Measurements from ENCODE around the gene DYSF. TPM values are rescaled to one million over a fixed set of nuclear protein-coding genes. Genes with fewer than 3 reads are reported as not detected.
A peak's percentile ranks its signal among the peaks of the same experiment; 100 is the strongest.

DYSF gene
- total RNA-seq, 4 donors from 2014 or later: 17.4 to 40.7 (median 18.5) TPM

DNA sequence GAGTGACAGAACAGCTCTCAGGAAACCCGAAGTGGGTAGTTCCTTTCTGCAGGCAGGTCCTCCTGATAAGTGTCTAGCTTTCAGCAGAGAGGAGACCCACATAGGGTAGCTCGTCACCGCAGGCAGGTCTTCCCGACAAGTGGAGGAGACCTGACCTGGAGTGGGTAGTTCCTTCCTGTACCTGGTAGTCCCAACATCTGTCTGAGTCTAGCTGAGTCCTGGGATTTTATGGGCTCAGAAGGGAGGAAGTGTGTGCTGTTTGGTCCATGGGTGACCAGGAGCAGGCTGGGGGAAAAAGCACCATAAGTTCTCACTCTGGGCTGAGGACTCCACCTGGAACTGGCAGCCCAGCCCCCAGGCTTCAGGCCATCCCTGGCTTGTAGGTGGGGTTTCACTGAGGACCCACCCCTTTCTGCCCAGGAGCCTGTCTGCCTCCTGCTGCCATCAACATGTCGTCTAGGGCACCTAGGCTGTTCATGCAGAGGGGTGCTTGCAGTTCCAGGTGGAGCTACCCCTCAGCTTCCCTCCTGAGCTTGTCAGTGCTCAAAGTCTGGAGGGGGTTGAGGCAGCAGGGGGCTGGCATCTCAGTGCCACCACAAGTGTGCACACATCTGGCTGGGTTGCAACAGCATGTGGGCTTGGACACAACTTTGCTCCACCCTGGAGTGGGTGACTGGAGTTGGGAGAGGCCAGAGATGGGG lies 9.4 kb downstream of the DYSF start:
- Histone ChIP-seq H3K9me3 (no peaks in the 10 kb centered on the region), H3K4me1 (peaks cover 50 to 66% (median 61%) of the 10 kb centered on the region in 4 donors), H3K36me3 (no peaks in the 10 kb centered on the region), H3K27ac (replicated peaks in 1 of 4) (no peak overlapping the region), H3K4me3 (no peak overlapping the region), H3K27me3 (peaks cover 0 to 6% (median 0%) of the 10 kb centered on the region in 4 donors)
- no peak for DNase-seq (ENCODE audit: extremely low spot score)
- TF ChIP-seq, protein P1, sequence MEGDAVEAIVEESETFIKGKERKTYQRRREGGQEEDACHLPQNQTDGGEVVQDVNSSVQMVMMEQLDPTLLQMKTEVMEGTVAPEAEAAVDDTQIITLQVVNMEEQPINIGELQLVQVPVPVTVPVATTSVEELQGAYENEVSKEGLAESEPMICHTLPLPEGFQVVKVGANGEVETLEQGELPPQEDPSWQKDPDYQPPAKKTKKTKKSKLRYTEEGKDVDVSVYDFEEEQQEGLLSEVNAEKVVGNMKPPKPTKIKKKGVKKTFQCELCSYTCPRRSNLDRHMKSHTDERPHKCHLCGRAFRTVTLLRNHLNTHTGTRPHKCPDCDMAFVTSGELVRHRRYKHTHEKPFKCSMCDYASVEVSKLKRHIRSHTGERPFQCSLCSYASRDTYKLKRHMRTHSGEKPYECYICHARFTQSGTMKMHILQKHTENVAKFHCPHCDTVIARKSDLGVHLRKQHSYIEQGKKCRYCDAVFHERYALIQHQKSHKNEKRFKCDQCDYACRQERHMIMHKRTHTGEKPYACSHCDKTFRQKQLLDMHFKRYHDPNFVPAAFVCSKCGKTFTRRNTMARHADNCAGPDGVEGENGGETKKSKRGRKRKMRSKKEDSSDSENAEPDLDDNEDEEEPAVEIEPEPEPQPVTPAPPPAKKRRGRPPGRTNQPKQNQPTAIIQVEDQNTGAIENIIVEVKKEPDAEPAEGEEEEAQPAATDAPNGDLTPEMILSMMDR (IDR thresholded peaks at IDR 0.05): no peak
- TF ChIP-seq POLR2AphosphoS5 (IDR thresholded peaks at IDR 0.05) (no peak), POLR2A (IDR thresholded peaks at IDR 0.05; ENCODE audit: low read depth) (no peak), EP300 (IDR thresholded peaks at IDR 0.05) (no peak)
- no CpG with 5 or more reads among the region's 5 CpGs for WGBS
- intact Hi-C loops (cut with DNase I): no loop called here

DNA sequence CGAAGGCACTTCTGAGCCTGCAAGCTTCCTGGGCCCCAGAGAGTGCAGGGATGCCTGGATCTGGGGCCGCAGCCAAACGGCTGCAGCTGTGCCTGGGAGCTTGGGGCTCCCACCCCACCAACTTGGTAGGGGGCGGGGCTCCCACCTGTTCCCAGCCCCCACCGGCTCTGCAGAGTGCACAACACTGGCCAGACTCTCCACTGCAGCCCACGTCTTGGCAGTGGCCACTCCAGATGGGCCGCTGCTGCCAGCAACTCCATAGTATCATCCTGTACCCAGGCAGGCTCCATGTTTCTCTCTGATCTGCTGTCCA lies 9.9 kb downstream of the DYSF start:
- intact Hi-C loops (cut with DNase I): no loop called here
- H3K4me3 ChIP-seq: no peak overlapping the region
- 76% methylated on average over 3 of the region's 7 CpGs for WGBS
- H3K36me3 ChIP-seq: no peaks in the 10 kb centered on the region
- H3K27me3 ChIP-seq: peaks cover 0 to 6% (median 0%) of the 10 kb centered on the region in 4 donors
- peaks cover 45 to 63% (median 59%) of the 10 kb centered on the region in 4 donors for H3K4me1 ChIP-seq
- H3K9me3 ChIP-seq: no peaks in the 10 kb centered on the region
- no peak for DNase-seq (ENCODE audit: extremely low spot score)
- H3K27ac ChIP-seq (replicated peaks in 1 of 4): no peak overlapping the region
- TF ChIP-seq POLR2A (IDR thresholded peaks at IDR 0.05; ENCODE audit: low read depth) (no peak), POLR2AphosphoS5 (IDR thresholded peaks at IDR 0.05) (no peak), EP300 (IDR thresholded peaks at IDR 0.05) (no peak)
- TF ChIP-seq, protein P1 (IDR thresholded peaks at IDR 0.05): no peak

DNA sequence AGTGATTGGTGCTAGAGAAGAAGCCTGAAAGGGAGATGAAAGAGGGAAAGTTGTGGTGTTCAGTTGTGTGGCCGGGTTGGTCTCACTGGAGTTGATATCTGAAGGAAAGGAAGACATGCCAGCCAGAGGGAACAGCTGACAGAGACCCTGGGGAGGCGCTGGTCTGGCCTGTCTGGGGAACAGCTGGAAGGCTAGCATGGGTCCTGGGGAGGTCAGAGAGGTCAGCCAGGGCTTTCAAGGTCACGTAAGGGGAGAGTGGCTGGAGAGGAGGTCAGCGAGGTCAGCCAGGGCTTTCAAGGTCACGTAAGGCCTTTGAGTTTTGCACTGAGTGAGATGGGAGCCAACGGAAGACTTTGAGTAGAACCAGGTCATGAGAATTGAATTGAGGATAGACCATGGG lies 11.0 kb downstream of the DYSF start:
- no peaks in the 10 kb centered on the region for H3K36me3 ChIP-seq
- peaks cover 0 to 6% (median 0%) of the 10 kb centered on the region in 4 donors for H3K27me3 ChIP-seq
- no peak overlapping the region for H3K27ac ChIP-seq (replicated peaks in 1 of 4)
- DNase-seq (ENCODE audit: extremely low spot score): no peak
- intact Hi-C loops (cut with DNase I): no loop called here
- H3K9me3 ChIP-seq: no peaks in the 10 kb centered on the region
- H3K4me3 ChIP-seq: no peak overlapping the region
- 91% methylated on average over 6 of the region's 6 CpGs for WGBS
- H3K4me1 ChIP-seq: peaks cover 40 to 63% (median 59%) of the 10 kb centered on the region in 4 donors
- TF ChIP-seq POLR2AphosphoS5 (IDR thresholded peaks at IDR 0.05) (no peak), EP300 (IDR thresholded peaks at IDR 0.05) (no peak), POLR2A (IDR thresholded peaks at IDR 0.05; ENCODE audit: low read depth) (no peak)
- TF ChIP-seq, protein P1 (IDR thresholded peaks at IDR 0.05): no peak

- TF ChIP-seq POLR2A (IDR thresholded peaks at IDR 0.05; ENCODE audit: low read depth) (no peak), POLR2AphosphoS5 (IDR thresholded peaks at IDR 0.05) (no peak), EP300 (IDR thresholded peaks at IDR 0.05) (no peak)
- TF ChIP-seq, protein P1 (IDR thresholded peaks at IDR 0.05): no peak
- Histone ChIP-seq H3K27me3 (peaks cover 0 to 6% (median 0%) of the 10 kb centered on the region in 4 donors), H3K36me3 (no peaks in the 10 kb centered on the region), H3K4me1 (peaks cover 33 to 63% (median 56%) of the 10 kb centered on the region in 4 donors), H3K4me3 (no peak overlapping the region), H3K27ac (replicated peaks in 1 of 4) (no peak overlapping the region), H3K9me3 (no peaks in the 10 kb centered on the region)
- no peak for DNase-seq (ENCODE audit: extremely low spot score)
- WGBS: 73% methylated on average over 11 of the region's 11 CpGs
- intact Hi-C loops (cut with DNase I): no loop called here
Observed at GRCh38 chr2:71465356-71465755, 12.0 kb downstream of the DYSF start.

DNA sequence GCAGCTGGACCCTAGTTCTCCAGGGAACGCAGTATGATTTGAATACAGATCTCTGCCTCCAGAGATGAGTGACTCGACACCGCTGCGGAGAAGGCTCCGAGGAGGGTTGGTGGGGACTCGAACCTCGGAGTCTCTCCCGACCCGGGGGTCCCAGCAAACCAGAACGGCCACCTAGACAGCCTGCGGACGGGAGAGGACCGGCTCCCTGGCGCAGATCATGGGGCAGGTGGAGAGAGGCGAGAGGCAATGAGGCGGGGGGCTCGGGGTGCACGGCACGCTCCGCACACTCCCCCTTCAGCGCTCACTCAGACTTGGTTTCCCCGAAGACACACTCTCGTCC lies 12.6 kb downstream of the DYSF start:
- H3K27ac ChIP-seq (replicated peaks in 1 of 4): peak overlapping the region; percentile 54 to 79 (median 67)
- peaks cover 28 to 57% (median 51%) of the 10 kb centered on the region in 4 donors for H3K4me1 ChIP-seq
- WGBS: 63% methylated on average over 1 of the region's 23 CpGs
- peak overlapping the region; percentile 66 to 82 (median 70) for H3K4me3 ChIP-seq
- intact Hi-C loops (cut with DNase I): no loop called here
- H3K27me3 ChIP-seq: peaks cover 0 to 6% (median 0%) of the 10 kb centered on the region in 4 donors
- no peak for TF ChIP-seq POLR2A (IDR thresholded peaks at IDR 0.05; ENCODE audit: low read depth)
- TF ChIP-seq EP300 (IDR thresholded peaks at IDR 0.05): no peak
- no peak for TF ChIP-seq POLR2AphosphoS5 (IDR thresholded peaks at IDR 0.05)
- TF ChIP-seq, protein P1 (IDR thresholded peaks at IDR 0.05): no peak
- DNase-seq (ENCODE audit: extremely low spot score): no peak
- H3K9me3 ChIP-seq: no peaks in the 10 kb centered on the region
- H3K36me3 ChIP-seq: no peaks in the 10 kb centered on the region
